Kidney epithelial cell (primary cell): Measurements from ENCODE around the gene ITLN1. TPM values are rescaled to one million over a fixed set of nuclear protein-coding genes. Genes with fewer than 3 reads are reported as not detected.
A peak's percentile ranks its signal among the peaks of the same experiment; 100 is the strongest.

Source experiments
- DNase-seq: peaks from one replicate; pipeline ENCODE4 v3.0.0-alpha.2; 2010; ENCODE audit warnings: low read depth
- H3K27me3 ChIP-seq: 2 replicates; pipeline ENCODE4 v1.6.0; 2011; ENCODE audit warnings: low read length; ENCODE audit not compliant: control insufficient read depth, insufficient read depth
- H3K36me3 ChIP-seq: 2 replicates; pipeline ENCODE4 v1.5.1; 2011; ENCODE audit warnings: low read length; ENCODE audit not compliant: control insufficient read depth, insufficient read depth
- H3K4me3 ChIP-seq: 2 replicates; pipeline ENCODE4 v1.5.1; 2011; ENCODE audit warnings: low read depth, mild to moderate bottlenecking, control low read depth, low read length
- total RNA-seq: library from RNA; depleted of rRNA; stranded (reverse); fragments of >200 nt; gene quantifications from 2 replicates; pipeline ENCODE4 v1.2.3, GENCODE V29; 2015
- TF ChIP-seq, protein P1 (sequence below): IDR thresholded peaks from 2 replicates; pipeline ENCODE4 v1.5.1; 2011; ENCODE audit warnings: mild to moderate bottlenecking, moderate library complexity, low read length, control low read depth, inconsistent platforms; ENCODE audit not compliant: insufficient read depth, poor library complexity, severe bottlenecking

ITLN1 gene
- total RNA-seq, 1 donor from 2014 or later = not detected

DNA sequence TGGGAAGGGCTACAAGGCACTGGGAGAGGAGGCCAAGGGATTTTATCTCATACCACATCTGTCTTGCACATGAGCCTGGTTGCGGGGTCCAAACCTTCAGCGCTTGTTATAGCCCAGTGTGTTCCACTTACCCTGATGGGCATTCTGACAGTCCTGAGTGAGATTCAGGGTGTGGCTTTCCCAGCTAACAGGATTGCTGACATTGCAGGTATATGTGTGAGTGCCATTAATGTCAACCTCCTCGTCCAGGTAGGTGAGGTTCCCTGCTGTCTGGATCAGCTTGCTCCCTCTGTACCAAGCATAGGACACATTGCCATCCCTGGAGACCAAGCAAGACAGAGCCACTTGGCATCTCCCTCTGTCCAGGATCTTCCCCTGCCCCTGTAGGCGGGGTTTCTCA, 43.9 kb downstream of the ITLN1 start:
- Histone ChIP-seq H3K36me3 (no peaks in the 10 kb centered on the region), H3K27me3 (no peaks in the 10 kb centered on the region)
- TF ChIP-seq, protein P1, sequence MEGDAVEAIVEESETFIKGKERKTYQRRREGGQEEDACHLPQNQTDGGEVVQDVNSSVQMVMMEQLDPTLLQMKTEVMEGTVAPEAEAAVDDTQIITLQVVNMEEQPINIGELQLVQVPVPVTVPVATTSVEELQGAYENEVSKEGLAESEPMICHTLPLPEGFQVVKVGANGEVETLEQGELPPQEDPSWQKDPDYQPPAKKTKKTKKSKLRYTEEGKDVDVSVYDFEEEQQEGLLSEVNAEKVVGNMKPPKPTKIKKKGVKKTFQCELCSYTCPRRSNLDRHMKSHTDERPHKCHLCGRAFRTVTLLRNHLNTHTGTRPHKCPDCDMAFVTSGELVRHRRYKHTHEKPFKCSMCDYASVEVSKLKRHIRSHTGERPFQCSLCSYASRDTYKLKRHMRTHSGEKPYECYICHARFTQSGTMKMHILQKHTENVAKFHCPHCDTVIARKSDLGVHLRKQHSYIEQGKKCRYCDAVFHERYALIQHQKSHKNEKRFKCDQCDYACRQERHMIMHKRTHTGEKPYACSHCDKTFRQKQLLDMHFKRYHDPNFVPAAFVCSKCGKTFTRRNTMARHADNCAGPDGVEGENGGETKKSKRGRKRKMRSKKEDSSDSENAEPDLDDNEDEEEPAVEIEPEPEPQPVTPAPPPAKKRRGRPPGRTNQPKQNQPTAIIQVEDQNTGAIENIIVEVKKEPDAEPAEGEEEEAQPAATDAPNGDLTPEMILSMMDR = no peak

DNA sequence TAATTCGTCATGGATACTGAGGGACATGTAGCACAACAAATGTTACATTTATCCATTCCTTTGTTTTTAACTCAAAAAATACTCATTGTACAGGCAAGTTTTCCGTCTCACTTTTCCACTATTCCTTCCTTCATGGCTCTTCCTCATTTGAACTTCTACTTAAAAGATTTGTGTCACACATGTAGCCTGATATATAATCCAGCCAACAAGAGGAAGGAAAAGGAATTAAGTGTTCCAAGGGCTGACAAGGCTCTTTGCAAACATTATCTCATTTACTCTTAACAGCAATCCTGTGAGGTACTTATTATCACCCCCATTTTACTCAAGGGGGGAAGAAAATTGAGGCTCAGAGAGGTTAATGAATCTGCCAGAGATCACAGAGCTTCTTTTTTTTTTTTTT, 45.2 kb downstream of the ITLN1 start:
- Histone ChIP-seq H3K4me3 (no peak overlapping the region), H3K27me3 (no peaks in the 10 kb centered on the region), H3K36me3 (no peaks in the 10 kb centered on the region)
- TF ChIP-seq, protein P1 = no peak
- no peak for DNase-seq

More for the DNA sequence above, 43.9 kb downstream of the ITLN1 start:
- no peak for DNase-seq
- no peak overlapping the region for H3K4me3 ChIP-seq

DNA sequence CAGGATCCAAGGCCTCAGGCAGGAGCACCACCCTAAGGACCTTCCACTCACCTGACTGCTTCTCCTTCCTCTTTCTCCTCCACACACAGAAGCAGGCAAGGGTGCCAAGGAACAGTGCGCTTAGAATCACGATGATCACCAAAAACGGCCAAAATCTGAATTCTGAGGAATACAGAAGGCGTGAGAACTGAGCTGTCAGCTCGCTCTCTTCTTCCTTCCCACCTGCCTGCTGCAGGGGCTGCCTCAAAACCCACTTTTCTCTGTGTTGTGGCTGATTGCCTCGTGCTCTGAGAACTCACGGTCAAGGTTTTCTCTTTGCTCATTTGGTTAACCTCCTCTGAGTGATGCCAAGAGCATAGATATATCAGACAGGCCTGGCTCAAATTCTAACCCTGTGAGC, 46.1 kb downstream of the ITLN1 start:
- Histone ChIP-seq H3K27me3 (no peaks in the 10 kb centered on the region), H3K4me3 (no peak overlapping the region), H3K36me3 (no peaks in the 10 kb centered on the region)
- no peak for DNase-seq
- TF ChIP-seq, protein P1 = no peak

DNA sequence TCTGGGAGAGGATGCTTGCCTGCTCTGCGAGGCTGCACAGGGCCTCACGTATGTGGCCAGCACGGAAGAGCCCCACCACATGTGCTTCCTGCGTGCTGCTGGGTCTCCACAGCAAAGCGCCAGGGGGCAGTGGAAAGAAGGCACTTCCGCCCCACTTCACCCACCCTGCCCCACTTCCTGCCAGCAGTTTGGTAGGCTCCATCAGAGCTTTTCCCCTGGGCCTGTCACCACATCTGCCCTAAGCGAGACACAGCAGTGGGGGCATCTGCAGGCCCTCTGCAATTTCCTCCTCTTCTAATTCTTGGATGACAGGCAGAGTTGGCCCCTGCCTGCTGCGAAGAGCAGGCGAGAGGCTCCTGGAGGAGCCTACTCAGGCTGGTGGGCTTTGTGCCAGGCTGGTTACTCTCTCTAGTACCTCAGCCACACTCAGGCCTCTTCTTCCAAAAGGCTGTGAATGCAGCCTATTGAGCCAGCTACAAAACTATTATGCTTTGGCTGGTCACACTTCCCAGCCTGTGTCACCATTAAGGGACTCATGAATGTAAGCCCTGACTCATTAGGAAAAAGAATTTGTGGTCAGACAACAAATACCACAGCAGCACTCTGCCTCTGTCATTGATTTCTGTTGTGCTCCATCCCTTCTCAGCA, 47.3 kb downstream of the ITLN1 start:
- peak; percentile 25 for DNase-seq
- Histone ChIP-seq H3K27me3 (no peaks in the 10 kb centered on the region), H3K36me3 (no peaks in the 10 kb centered on the region), H3K4me3 (no peak overlapping the region)
- TF ChIP-seq, protein P1 = no peak

DNA sequence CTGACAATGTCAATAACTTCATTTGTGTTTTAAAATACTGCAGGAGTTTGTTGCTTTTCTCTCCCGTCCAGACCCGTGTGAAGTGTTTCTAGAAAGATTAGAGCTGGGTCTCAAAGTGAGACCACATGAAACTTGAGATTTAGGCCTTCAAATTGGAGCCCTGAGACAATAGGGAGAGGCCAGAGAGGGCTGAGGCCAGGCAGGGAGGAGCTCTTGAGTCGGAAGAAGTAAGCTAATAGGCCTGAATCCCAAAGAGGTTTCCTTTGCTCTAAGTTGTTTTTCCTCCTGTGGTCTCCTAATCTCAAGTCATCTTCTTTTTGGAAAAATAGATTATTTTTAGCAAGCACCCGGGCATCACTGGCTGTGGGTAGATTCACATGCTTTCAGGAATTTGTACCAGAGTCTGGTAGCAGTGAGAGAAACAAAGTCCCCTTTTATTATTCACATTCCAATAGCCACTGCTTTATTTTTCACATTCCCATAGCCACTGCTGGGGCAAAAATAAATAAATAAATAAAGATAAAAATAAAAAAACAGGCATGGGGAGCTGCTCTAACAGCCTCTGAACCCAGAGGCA, 47.9 kb downstream of the ITLN1 start:
- H3K27me3 ChIP-seq = no peaks in the 10 kb centered on the region
- no peak overlapping the region for H3K4me3 ChIP-seq
- TF ChIP-seq, protein P1 = no peak
- no peaks in the 10 kb centered on the region for H3K36me3 ChIP-seq
- DNase-seq = no peak

DNA sequence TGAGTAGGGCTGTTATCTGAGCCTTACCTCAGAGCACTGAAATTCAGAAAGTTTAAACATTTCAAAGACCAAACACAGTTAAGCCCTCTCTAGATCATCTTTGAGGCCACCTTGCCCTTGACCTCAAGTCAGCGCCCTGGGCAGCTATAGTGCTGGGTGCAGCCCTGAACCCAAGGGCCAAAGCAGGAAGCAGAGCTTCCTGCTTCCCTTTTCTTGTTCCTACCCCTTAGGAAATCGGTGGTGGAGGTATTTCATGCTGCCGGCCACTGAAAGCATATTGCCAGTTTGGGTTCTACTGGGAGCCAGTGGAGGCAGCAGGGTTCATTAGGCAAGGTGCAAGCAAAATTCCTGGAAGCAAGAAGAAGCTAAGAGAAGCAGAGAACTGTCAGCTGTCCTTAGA, 48.4 kb downstream of the ITLN1 start:
- DNase-seq = no peak
- no peak overlapping the region for H3K4me3 ChIP-seq
- H3K27me3 ChIP-seq = no peaks in the 10 kb centered on the region
- TF ChIP-seq, protein P1 = no peak
- H3K36me3 ChIP-seq = no peaks in the 10 kb centered on the region
